Muscle layer of colon (tissue), 2 donors: ENCODE measurements around the gene OSBPL9.
A peak's percentile ranks its signal among the peaks of the same experiment; 100 is the strongest.

Experiments used
- H3K27ac ChIP-seq: one replicate; pipeline ENCODE4 v1.7.0; 2013; ENCODE audit warnings: low read depth, mild to moderate bottlenecking, low read length, moderate library complexity
- H3K27me3 ChIP-seq, 2 donors: one replicate each; pipeline ENCODE4 v1.7.0; 2013; ENCODE audit warnings: low read length in 2 of 2, mild to moderate bottlenecking in 2 of 2; ENCODE audit not compliant: insufficient read depth in 2 of 2, control insufficient read depth in 1 of 2
- H3K36me3 ChIP-seq: one replicate; pipeline ENCODE4 v1.7.0; 2013; ENCODE audit warnings: mild to moderate bottlenecking, low read length; ENCODE audit not compliant: insufficient read depth
- H3K4me1 ChIP-seq: one replicate; pipeline ENCODE4 v1.7.0; 2013; ENCODE audit warnings: mild to moderate bottlenecking, low read length; ENCODE audit not compliant: insufficient read depth
- H3K4me3 ChIP-seq, 2 donors: one replicate each; pipeline ENCODE4 v1.7.0; 2013; ENCODE audit warnings: low read length in 2 of 2, low read depth in 1 of 2, mild to moderate bottlenecking in 1 of 2, moderate library complexity in 1 of 2
- H3K9ac ChIP-seq: one replicate; pipeline ENCODE4 v1.7.0; 2013; ENCODE audit warnings: low read length
- H3K9me3 ChIP-seq: one replicate; pipeline ENCODE4 v1.7.0; 2013; ENCODE audit warnings: mild to moderate bottlenecking, low read length
- donor health status: abdominal sarcoma.
- donor health status: Adenocarcinoma of cecum.

The OSBPL9 gene

DNA sequence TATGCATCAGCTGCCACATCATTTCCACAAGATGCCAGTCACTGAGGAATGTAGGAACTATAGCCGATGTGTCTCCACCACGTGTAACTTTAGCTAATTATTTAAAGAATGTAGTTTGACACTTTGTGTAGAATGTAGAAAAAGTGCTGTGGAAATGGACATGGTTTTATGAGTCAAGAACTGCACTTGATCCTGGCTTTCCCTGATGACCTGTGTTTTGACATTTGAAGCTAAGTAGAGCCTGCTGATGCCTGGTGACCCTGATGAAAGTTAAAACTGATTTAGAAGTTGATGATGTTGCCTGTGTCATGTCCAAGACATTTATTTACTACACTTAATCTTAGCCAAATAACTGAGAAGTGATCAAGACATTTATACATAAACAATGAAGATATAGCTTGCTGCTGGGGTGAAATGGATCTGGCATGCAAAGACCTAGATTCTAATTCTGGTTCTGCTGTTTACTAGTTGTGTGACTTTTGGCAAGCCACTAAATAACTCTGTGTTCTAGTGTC, 4.4 kb upstream of the OSBPL9 start:
- H3K4me3 ChIP-seq, result no peak overlapping the region
- no peaks in the 10 kb centered on the region for H3K36me3 ChIP-seq
- H3K9ac ChIP-seq, result no peak overlapping the region
- H3K4me1 ChIP-seq, result peaks cover 24% of the 10 kb centered on the region
- no peak overlapping the region for H3K27ac ChIP-seq
- no peaks in the 10 kb centered on the region for H3K9me3 ChIP-seq
- no peaks in the 10 kb centered on the region for H3K27me3 ChIP-seq

DNA sequence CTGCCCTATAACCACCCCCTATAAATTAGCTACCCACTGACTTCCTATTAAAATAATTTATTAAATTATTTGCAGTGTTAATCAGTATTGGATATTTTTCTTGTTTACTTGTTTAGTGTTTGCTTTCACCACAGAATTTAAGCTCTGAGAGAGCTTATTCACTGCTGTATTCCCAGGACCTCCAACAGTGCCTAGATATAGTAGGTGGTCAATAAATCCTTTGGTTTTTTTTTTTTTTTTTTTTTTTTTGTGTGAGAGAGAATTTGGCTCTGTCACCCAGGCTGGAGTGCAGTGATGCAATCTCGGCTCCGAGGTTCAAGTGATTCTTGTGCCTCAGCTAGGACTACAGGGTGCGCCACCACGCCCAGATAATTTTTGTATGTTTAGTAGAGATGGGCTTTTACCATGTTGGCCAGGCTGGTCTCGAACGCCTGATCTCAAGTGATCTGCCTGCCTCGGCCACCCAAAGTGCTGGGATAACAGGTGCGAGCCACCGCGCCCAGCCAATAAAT, 1.1 kb upstream of the OSBPL9 start:
- no peaks in the 10 kb centered on the region for H3K27me3 ChIP-seq
- H3K9me3 ChIP-seq, result no peaks in the 10 kb centered on the region
- H3K4me1 ChIP-seq, result peaks cover 47% of the 10 kb centered on the region
- H3K36me3 ChIP-seq, result no peaks in the 10 kb centered on the region
- no peak overlapping the region for H3K9ac ChIP-seq
- no peak overlapping the region for H3K27ac ChIP-seq
- no peak overlapping the region for H3K4me3 ChIP-seq

DNA sequence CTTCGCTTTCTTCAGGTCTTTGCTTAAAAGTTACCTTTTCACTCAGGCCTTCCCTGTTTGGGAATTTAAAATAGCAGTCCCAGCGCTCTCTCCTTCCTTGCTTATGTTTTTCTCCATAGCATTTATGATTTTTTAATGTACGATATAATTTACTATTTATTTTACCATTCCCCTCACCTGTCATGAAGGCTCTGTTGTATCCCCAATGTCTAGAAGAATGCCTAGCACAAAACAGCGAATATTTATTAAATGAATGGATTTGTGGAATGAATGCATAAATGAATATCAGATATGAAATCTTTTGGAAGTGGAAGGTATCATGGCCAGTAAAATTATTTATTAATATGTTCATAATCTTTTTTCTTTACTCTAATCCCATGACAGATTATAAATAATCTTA, 402 bp upstream of the OSBPL9 start:
- H3K4me1 ChIP-seq, result peaks cover 47% of the 10 kb centered on the region
- H3K27ac ChIP-seq, result no peak overlapping the region
- peak overlapping the region in 1 of 2 donors; percentile 95 for H3K4me3 ChIP-seq
- H3K36me3 ChIP-seq, result no peaks in the 10 kb centered on the region
- H3K9me3 ChIP-seq, result no peaks in the 10 kb centered on the region
- peak overlapping the region; percentile 12 for H3K9ac ChIP-seq
- no peaks in the 10 kb centered on the region for H3K27me3 ChIP-seq

DNA sequence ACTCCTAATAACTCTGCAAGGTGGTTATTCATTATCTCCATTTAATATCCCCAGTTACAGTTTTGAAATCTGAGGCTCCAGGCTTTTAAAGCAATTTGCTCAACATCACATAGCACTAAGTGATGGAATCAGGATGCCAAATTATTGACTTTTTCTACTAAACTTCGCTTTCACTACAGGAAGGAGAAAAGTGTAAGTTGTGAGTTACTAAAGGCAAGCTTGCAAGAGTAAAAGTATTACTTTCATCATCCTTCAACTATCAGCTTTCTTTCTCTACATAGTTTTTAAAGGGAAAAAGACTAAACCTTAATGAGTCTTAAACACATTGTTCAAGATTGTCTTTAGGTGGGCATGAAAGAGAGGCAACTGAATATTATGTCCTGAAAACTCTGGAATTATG, 1.8 kb downstream of the OSBPL9 start:
- H3K4me1 ChIP-seq, result peaks cover 42% of the 10 kb centered on the region
- no peaks in the 10 kb centered on the region for H3K9me3 ChIP-seq
- no peak overlapping the region for H3K9ac ChIP-seq
- no peak overlapping the region for H3K27ac ChIP-seq
- H3K36me3 ChIP-seq, result no peaks in the 10 kb centered on the region
- no peaks in the 10 kb centered on the region for H3K27me3 ChIP-seq
- H3K4me3 ChIP-seq, result no peak overlapping the region

DNA sequence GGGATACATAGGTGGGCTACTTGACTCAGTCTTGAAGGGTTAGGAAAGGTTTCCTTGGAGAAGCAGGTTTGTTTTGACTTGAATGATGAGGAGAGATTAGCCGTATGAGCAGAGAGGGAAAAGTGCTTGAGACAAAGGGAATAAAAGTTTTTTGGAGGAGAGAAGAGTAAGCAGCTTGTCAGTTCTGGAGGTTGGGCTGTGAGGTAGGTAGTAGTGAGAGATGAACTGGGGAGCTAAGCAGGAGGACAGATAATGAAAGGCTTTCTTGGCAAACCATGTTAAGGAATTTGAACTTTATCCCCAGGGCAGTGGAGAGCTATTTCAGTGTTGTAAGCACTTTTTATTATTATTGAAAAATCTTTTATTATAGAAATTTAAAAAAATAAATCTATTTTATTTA, 3.6 kb downstream of the OSBPL9 start:
- Histone ChIP-seq H3K27me3 (no peaks in the 10 kb centered on the region), H3K9ac (no peak overlapping the region), H3K36me3 (no peaks in the 10 kb centered on the region), H3K9me3 (no peaks in the 10 kb centered on the region), H3K4me3 (no peak overlapping the region), H3K27ac (no peak overlapping the region), H3K4me1 (peaks cover 42% of the 10 kb centered on the region)

DNA sequence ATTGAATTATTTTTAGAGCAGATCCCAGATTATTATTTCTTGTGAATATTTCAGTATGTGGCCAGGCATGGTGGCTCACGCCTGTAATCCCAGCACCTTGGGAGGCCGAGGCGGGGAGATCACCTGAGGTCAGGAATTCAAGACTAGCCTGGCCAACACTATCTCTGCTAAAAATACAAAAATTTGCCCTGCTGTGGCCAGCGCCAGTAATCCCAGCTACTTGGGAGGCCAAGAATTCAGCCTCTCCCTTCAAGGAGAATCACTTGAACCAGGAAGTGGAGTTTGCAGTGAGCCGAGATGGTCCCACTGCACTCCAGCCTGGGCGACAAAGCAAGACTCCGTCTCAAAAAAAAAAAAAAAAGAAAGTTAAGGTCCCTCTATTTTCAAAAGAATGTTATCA, 4.3 kb downstream of the OSBPL9 start:
- H3K4me1 ChIP-seq, result peaks cover 39% of the 10 kb centered on the region
- no peak overlapping the region for H3K9ac ChIP-seq
- H3K27ac ChIP-seq, result no peak overlapping the region
- H3K36me3 ChIP-seq, result no peaks in the 10 kb centered on the region
- no peaks in the 10 kb centered on the region for H3K27me3 ChIP-seq
- H3K9me3 ChIP-seq, result no peaks in the 10 kb centered on the region
- H3K4me3 ChIP-seq, result no peak overlapping the region

DNA sequence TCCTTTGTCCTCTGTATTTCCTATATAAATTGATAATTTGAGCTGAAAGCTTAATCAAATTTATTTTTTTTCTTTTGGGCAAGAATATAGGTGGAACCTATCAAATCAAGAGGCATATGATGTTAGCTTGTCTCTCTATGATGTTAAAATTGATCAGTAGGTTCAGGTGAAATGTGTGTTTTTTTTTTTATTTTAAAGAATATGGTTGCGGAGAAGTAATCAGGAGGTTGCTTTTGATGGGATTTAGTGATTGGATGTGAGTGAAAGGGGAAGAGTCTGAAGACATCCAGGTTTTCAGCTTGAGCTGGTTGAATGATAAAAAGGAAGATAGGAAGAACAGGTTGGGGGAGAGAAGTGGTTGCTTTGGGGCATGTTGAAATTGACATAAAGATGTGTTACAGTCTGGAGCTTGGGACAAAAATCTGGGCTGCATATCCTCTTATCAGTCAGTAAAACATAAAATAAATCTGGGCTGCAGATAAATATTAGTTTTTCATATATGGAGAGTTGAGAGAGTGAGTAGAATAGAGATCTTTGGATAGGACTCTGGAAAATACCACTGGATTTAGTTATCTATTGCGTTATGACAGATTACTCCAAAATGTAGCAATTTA, 5.1 kb downstream of the OSBPL9 start:
- H3K9me3 ChIP-seq, result no peaks in the 10 kb centered on the region
- no peak overlapping the region for H3K9ac ChIP-seq
- no peaks in the 10 kb centered on the region for H3K36me3 ChIP-seq
- no peaks in the 10 kb centered on the region for H3K27me3 ChIP-seq
- H3K4me3 ChIP-seq, result no peak overlapping the region
- no peak overlapping the region for H3K27ac ChIP-seq
- peaks cover 34% of the 10 kb centered on the region for H3K4me1 ChIP-seq

DNA sequence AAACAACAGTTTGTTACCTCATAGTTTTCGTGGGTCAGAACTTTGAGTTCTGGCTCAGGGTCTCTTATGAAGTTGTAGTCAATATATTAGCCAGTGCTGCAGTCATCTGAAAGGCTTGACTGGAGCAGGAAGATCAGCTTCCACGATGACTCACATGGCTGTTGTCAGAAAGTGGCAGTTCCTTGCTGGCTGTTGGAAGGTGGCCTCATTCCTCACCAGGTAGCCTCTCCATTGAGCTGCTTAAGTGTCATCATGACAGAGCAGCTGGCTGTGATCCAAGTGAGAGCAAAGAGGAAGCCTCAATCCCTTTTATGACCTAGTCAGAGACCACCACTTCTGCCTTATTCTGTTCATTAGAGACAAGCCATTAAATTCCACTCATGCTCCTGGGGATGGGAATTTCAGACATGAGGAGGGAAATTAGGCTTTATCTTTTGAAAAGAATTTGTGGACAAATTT, 5.6 kb downstream of the OSBPL9 start:
- H3K9me3 ChIP-seq, result no peaks in the 10 kb centered on the region
- no peaks in the 10 kb centered on the region for H3K27me3 ChIP-seq
- H3K27ac ChIP-seq, result no peak overlapping the region
- peaks cover 34% of the 10 kb centered on the region for H3K4me1 ChIP-seq
- H3K9ac ChIP-seq, result no peak overlapping the region
- H3K4me3 ChIP-seq, result no peak overlapping the region
- no peaks in the 10 kb centered on the region for H3K36me3 ChIP-seq

DNA sequence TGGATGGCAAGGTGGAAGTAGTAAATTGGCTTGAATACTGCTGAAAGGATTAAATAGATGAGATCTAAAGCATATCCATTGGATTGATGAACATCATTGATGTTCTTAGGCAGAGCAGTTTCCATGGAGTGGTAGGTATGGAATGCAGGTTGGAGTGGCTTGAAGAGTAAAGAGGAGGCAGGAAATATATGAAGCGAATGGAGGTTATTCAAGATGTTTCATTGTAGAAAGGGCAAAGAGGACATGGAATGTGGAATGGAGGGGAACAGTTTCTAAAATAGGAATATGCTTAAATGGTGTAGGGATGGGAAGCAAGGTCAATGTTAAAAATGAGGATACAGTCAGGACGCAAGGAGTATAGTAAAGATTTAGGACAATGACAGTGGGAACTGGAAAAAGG, 6.1 kb downstream of the OSBPL9 start:
- H3K9me3 ChIP-seq, result no peaks in the 10 kb centered on the region
- H3K27me3 ChIP-seq, result no peaks in the 10 kb centered on the region
- peaks cover 32% of the 10 kb centered on the region for H3K4me1 ChIP-seq
- no peaks in the 10 kb centered on the region for H3K36me3 ChIP-seq
- no peak overlapping the region for H3K9ac ChIP-seq
- H3K4me3 ChIP-seq, result no peak overlapping the region
- H3K27ac ChIP-seq, result no peak overlapping the region

DNA sequence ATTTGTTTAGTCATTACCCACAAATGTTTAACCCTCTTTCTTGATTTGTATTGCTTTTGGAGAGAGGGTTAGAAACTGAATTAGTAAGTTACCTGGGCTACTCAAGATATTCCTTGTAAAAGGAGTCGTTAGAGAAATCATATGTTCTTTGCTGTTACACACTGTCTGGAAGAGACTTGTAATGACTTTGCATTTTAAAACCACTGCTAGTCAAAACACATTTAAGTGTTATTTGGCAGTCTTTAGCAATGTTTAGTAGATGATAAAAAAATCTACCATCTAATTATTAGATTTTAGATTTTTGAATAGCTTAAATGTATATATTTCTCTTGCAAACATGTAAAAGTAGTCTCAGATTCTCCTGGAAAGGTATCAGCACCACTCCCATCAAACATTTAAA, 6.6 kb downstream of the OSBPL9 start:
- Histone ChIP-seq H3K36me3 (no peaks in the 10 kb centered on the region), H3K4me3 (no peak overlapping the region), H3K27ac (no peak overlapping the region), H3K27me3 (no peaks in the 10 kb centered on the region), H3K9me3 (no peaks in the 10 kb centered on the region), H3K4me1 (peaks cover 28% of the 10 kb centered on the region), H3K9ac (no peak overlapping the region)

DNA sequence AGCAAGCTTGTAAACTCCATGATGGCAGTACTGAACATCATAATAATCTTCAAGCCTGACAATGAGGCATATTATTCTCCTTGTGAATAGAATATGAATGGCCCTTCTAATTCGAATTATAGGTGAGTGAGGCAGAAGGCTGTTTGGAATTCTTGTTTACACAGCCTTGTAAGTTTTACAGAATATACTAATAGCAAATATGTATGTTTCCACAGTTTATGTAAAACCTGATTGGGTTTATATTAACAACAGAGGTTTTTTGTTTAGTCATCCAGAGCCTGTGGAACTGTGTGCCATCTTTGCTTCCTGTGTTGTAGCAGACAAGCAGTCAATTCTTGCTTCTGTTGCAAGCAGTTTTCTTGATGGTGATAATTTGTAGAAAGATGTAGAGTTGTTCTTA, 8.0 kb downstream of the OSBPL9 start:
- Histone ChIP-seq H3K27ac (no peak overlapping the region), H3K4me3 (no peak overlapping the region), H3K4me1 (peaks cover 17% of the 10 kb centered on the region), H3K9me3 (no peaks in the 10 kb centered on the region), H3K27me3 (no peaks in the 10 kb centered on the region), H3K36me3 (no peaks in the 10 kb centered on the region), H3K9ac (no peak overlapping the region)

DNA sequence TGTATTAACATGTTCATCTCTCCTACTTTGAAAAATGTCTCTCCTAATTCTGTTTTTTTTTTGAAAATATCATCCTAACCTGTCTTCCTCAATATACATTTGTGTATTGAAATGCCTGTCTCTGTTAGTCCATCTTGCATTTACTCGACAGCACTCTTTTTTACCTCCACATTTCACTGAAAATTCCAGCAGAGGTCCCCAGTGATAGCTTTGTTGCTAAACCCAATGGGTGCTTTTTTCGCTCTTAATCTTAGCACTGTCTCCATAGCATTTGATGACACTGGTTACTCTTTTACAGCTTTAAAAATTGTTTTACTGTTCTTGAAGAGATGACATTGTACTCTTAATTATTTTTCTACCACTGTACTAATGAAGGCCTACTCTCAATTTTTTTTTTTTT, 10.8 kb downstream of the OSBPL9 start:
- Histone ChIP-seq H3K27me3 (no peaks in the 10 kb centered on the region), H3K4me3 (no peak overlapping the region), H3K9me3 (no peaks in the 10 kb centered on the region), H3K27ac (no peak overlapping the region), H3K4me1 (peaks cover 8% of the 10 kb centered on the region), H3K9ac (no peak overlapping the region), H3K36me3 (no peaks in the 10 kb centered on the region)
